ENCODE results near the gene H3-3A. TPM values are rescaled to one million over a fixed set of nuclear protein-coding genes. Genes with fewer than 3 reads are reported as not detected.

H3-3A gene
- total and polyA plus RNA-seq, 10 of the 15 experiments (the other 5 are each of a cell fraction or from before 2014, with no cell fraction given), result 215 to 486 (median 393) TPM

GRCh38 chr1:226121049-226121586 is 58.6 kb downstream of the H3-3A start (continued):
- no peak for TF ChIP-seq ZZZ3 (IDR thresholded peaks at IDR 0.05; ENCODE audit: control insufficient read depth, insufficient read length, low read depth)
- no peak for TF ChIP-seq CREB1 (IDR thresholded peaks at IDR 0.05; ENCODE audit: low read depth)
- TF ChIP-seq EP300 (IDR thresholded peaks at IDR 0.05; ENCODE audit: borderline replicate concordance in 1 of 2, control insufficient read depth in 1 of 2, low read depth in 2 of 2, low read length in 2 of 2), result no peak

Other genes with a start within 250 kb of the H3-3A start
Only the 7 nearest of the 8 such genes appear.
- 12.0 TPM in 2 replicates for gene TMEM63A, start 180.3 kb upstream of the H3-3A start, total RNA-seq (2014; rRNA removed)
- gene TMEM63A, start 180.3 kb upstream of the H3-3A start, total RNA-seq (2014; rRNA removed; fragmentation: Illumina TruSeq; extraction: Trizol), result 8.7 and 10.4 TPM in 2 replicates
- 27.6 and 31.8 TPM in 2 replicates for gene TMEM63A, start 180.3 kb upstream of the H3-3A start, total RNA-seq (2021)
- gene TMEM63A, start 180.3 kb upstream of the H3-3A start, polyA plus RNA-seq (2011; rRNA removed), result 21.0 and 33.5 TPM in 2 replicates
- gene TMEM63A, start 180.3 kb upstream of the H3-3A start, polyA plus RNA-seq (2014; fragmentation: Illumina TruSeq; extraction: Trizol), result 19.6 and 20.1 TPM in 2 replicates
- gene TMEM63A, start 180.3 kb upstream of the H3-3A start, polyA plus RNA-seq (2014; fragmentation: Nextera tagmentation; extraction: Ambion mirVana), result 1 to 10 TPM; 1.3 to 1.8 TPM
- gene TMEM63A, start 180.3 kb upstream of the H3-3A start, polyA plus RNA-seq (2014; rRNA removed), result 17.2 and 20.2 TPM in 2 replicates
- gene TMEM63A, start 180.3 kb upstream of the H3-3A start, polyA plus RNA-seq (2016; fragmentation: Nextera tagmentation; extraction: Ambion mirVana), result 10 to 100 TPM; 14.4 to 15.9 TPM
- gene LEFTY1, start 173.6 kb upstream of the H3-3A start, total RNA-seq (2014; rRNA removed), result 0.06 TPM in 1 of 2 replicates, not detected in the other
- not detected in 2 replicates for gene LEFTY1, start 173.6 kb upstream of the H3-3A start, total RNA-seq (2014; rRNA removed; fragmentation: Illumina TruSeq; extraction: Trizol)
- gene LEFTY1, start 173.6 kb upstream of the H3-3A start, total RNA-seq (2021), result 0.27 TPM in 1 of 2 replicates, not detected in the other
- gene LEFTY1, start 173.6 kb upstream of the H3-3A start, polyA plus RNA-seq (2011; rRNA removed), result not detected in 2 replicates
- not detected in 2 replicates for gene LEFTY1, start 173.6 kb upstream of the H3-3A start, polyA plus RNA-seq (2014; fragmentation: Illumina TruSeq; extraction: Trizol)
- gene LEFTY1, start 173.6 kb upstream of the H3-3A start, polyA plus RNA-seq (2014; fragmentation: Nextera tagmentation; extraction: Ambion mirVana), result not detected
- gene LEFTY1, start 173.6 kb upstream of the H3-3A start, polyA plus RNA-seq (2014; rRNA removed), result 0.06 TPM in 1 of 2 replicates, not detected in the other
- not detected for gene LEFTY1, start 173.6 kb upstream of the H3-3A start, polyA plus RNA-seq (2016; fragmentation: Nextera tagmentation; extraction: Ambion mirVana)
- 53.4 and 65.2 TPM in 2 replicates for gene PYCR2, start 138.5 kb upstream of the H3-3A start, total RNA-seq (2014; rRNA removed)
- 31.0 and 33.6 TPM in 2 replicates for gene PYCR2, start 138.5 kb upstream of the H3-3A start, total RNA-seq (2014; rRNA removed; fragmentation: Illumina TruSeq; extraction: Trizol)
- 77.2 and 81.8 TPM in 2 replicates for gene PYCR2, start 138.5 kb upstream of the H3-3A start, total RNA-seq (2021)
- 24.3 and 46.0 TPM in 2 replicates for gene PYCR2, start 138.5 kb upstream of the H3-3A start, polyA plus RNA-seq (2011; rRNA removed)
- 19.1 and 47.0 TPM in 2 replicates for gene PYCR2, start 138.5 kb upstream of the H3-3A start, polyA plus RNA-seq (2014; fragmentation: Illumina TruSeq; extraction: Trizol)
- 1 to 10 TPM; 1.7 to 5.9 TPM for gene PYCR2, start 138.5 kb upstream of the H3-3A start, polyA plus RNA-seq (2014; fragmentation: Nextera tagmentation; extraction: Ambion mirVana)
- gene PYCR2, start 138.5 kb upstream of the H3-3A start, polyA plus RNA-seq (2014; rRNA removed), result 62.8 and 64.9 TPM in 2 replicates
- 10 to 100 TPM; 74.9 to 76.3 TPM for gene PYCR2, start 138.5 kb upstream of the H3-3A start, polyA plus RNA-seq (2016; fragmentation: Nextera tagmentation; extraction: Ambion mirVana)
- gene LEFTY2, start 121.5 kb upstream of the H3-3A start, total RNA-seq (2014; rRNA removed), result not detected in 2 replicates
- not detected in 2 replicates for gene LEFTY2, start 121.5 kb upstream of the H3-3A start, total RNA-seq (2014; rRNA removed; fragmentation: Illumina TruSeq; extraction: Trizol)
- not detected in 2 replicates for gene LEFTY2, start 121.5 kb upstream of the H3-3A start, total RNA-seq (2021)
- gene LEFTY2, start 121.5 kb upstream of the H3-3A start, polyA plus RNA-seq (2011; rRNA removed), result not detected in 2 replicates
- not detected in 2 replicates for gene LEFTY2, start 121.5 kb upstream of the H3-3A start, polyA plus RNA-seq (2014; fragmentation: Illumina TruSeq; extraction: Trizol)
- not detected for gene LEFTY2, start 121.5 kb upstream of the H3-3A start, polyA plus RNA-seq (2014; fragmentation: Nextera tagmentation; extraction: Ambion mirVana)
- not detected in 2 replicates for gene LEFTY2, start 121.5 kb upstream of the H3-3A start, polyA plus RNA-seq (2014; rRNA removed)
- gene LEFTY2, start 121.5 kb upstream of the H3-3A start, polyA plus RNA-seq (2016; fragmentation: Nextera tagmentation; extraction: Ambion mirVana), result not detected
- gene SDE2, start 63.4 kb upstream of the H3-3A start, total RNA-seq (2014; rRNA removed), result 14.3 and 17.2 TPM in 2 replicates
- 15.4 and 16.0 TPM in 2 replicates for gene SDE2, start 63.4 kb upstream of the H3-3A start, total RNA-seq (2014; rRNA removed; fragmentation: Illumina TruSeq; extraction: Trizol)
- gene SDE2, start 63.4 kb upstream of the H3-3A start, total RNA-seq (2021), result 12.7 and 13.0 TPM in 2 replicates
- gene SDE2, start 63.4 kb upstream of the H3-3A start, polyA plus RNA-seq (2011; rRNA removed), result 19.4 and 26.6 TPM in 2 replicates
- 12.2 and 16.2 TPM in 2 replicates for gene SDE2, start 63.4 kb upstream of the H3-3A start, polyA plus RNA-seq (2014; fragmentation: Illumina TruSeq; extraction: Trizol)
- gene SDE2, start 63.4 kb upstream of the H3-3A start, polyA plus RNA-seq (2014; fragmentation: Nextera tagmentation; extraction: Ambion mirVana), result 1 to 10 TPM; 2.7 to 4.3 TPM
- 9.6 and 11.5 TPM in 2 replicates for gene SDE2, start 63.4 kb upstream of the H3-3A start, polyA plus RNA-seq (2014; rRNA removed)
- gene SDE2, start 63.4 kb upstream of the H3-3A start, polyA plus RNA-seq (2016; fragmentation: Nextera tagmentation; extraction: Ambion mirVana), result 10 to 100 TPM; 11.7 to 14.1 TPM
- gene ACBD3, start 124.0 kb downstream of the H3-3A start, total RNA-seq (2014; rRNA removed), result 21.2 and 24.9 TPM in 2 replicates
- 25.4 and 25.9 TPM in 2 replicates for gene ACBD3, start 124.0 kb downstream of the H3-3A start, total RNA-seq (2014; rRNA removed; fragmentation: Illumina TruSeq; extraction: Trizol)
- gene ACBD3, start 124.0 kb downstream of the H3-3A start, total RNA-seq (2021), result 20.5 and 22.3 TPM in 2 replicates
- 25.6 and 35.8 TPM in 2 replicates for gene ACBD3, start 124.0 kb downstream of the H3-3A start, polyA plus RNA-seq (2011; rRNA removed)
- 27.9 and 29.9 TPM in 2 replicates for gene ACBD3, start 124.0 kb downstream of the H3-3A start, polyA plus RNA-seq (2014; fragmentation: Illumina TruSeq; extraction: Trizol)
- gene ACBD3, start 124.0 kb downstream of the H3-3A start, polyA plus RNA-seq (2014; fragmentation: Nextera tagmentation; extraction: Ambion mirVana), result 1 to 10 TPM; 7.5 to 8.9 TPM
- gene ACBD3, start 124.0 kb downstream of the H3-3A start, polyA plus RNA-seq (2014; rRNA removed), result 16.3 and 17.0 TPM in 2 replicates
- gene ACBD3, start 124.0 kb downstream of the H3-3A start, polyA plus RNA-seq (2016; fragmentation: Nextera tagmentation; extraction: Ambion mirVana), result 10 to 100 TPM; 17.4 to 19.5 TPM
- gene MIXL1, start 160.9 kb downstream of the H3-3A start, total RNA-seq (2014; rRNA removed), result 0.11 TPM in 2 replicates
- gene MIXL1, start 160.9 kb downstream of the H3-3A start, total RNA-seq (2014; rRNA removed; fragmentation: Illumina TruSeq; extraction: Trizol), result 0.14 and 0.18 TPM in 2 replicates
- gene MIXL1, start 160.9 kb downstream of the H3-3A start, total RNA-seq (2021), result 0.23 and 0.40 TPM in 2 replicates
- gene MIXL1, start 160.9 kb downstream of the H3-3A start, polyA plus RNA-seq (2011; rRNA removed), result not detected in 2 replicates
- gene MIXL1, start 160.9 kb downstream of the H3-3A start, polyA plus RNA-seq (2014; fragmentation: Illumina TruSeq; extraction: Trizol), result 0.19 TPM in 1 of 2 replicates, not detected in the other
- under 1 TPM; 0.18 to 0.24 TPM for gene MIXL1, start 160.9 kb downstream of the H3-3A start, polyA plus RNA-seq (2014; fragmentation: Nextera tagmentation; extraction: Ambion mirVana)
- 0.27 TPM in 1 of 2 replicates, not detected in the other for gene MIXL1, start 160.9 kb downstream of the H3-3A start, polyA plus RNA-seq (2014; rRNA removed)
- gene MIXL1, start 160.9 kb downstream of the H3-3A start, polyA plus RNA-seq (2016; fragmentation: Nextera tagmentation; extraction: Ambion mirVana), result under 1 TPM; 0.20 to 0.25 TPM

Measured in GM12878 (cell line).